Left kidney (tissue), 2 donors: Measurements from ENCODE around the gene PHLDA1. TPM values are rescaled to one million over a fixed set of nuclear protein-coding genes. Genes with fewer than 3 reads are reported as not detected.
"Not testable (repeated sequence)": the region's sequence is repeated elsewhere in the genome, so short reads cannot be mapped to it uniquely, and the experiment has no call there.

Source experiments
- DNase-seq: peaks from one replicate; pipeline ENCODE4 v3.0.0-alpha.2; 2013
- polyA plus RNA-seq: library from polyadenylated mRNA; unstranded; fragments of 120-200 nt; gene quantifications from one replicate; pipeline ENCODE4 v1.2.1, GENCODE V29; 2013; ENCODE audit not compliant: insufficient read length

The PHLDA1 gene
- polyA plus RNA-seq, 1 donor: 40.1 TPM

DNA sequence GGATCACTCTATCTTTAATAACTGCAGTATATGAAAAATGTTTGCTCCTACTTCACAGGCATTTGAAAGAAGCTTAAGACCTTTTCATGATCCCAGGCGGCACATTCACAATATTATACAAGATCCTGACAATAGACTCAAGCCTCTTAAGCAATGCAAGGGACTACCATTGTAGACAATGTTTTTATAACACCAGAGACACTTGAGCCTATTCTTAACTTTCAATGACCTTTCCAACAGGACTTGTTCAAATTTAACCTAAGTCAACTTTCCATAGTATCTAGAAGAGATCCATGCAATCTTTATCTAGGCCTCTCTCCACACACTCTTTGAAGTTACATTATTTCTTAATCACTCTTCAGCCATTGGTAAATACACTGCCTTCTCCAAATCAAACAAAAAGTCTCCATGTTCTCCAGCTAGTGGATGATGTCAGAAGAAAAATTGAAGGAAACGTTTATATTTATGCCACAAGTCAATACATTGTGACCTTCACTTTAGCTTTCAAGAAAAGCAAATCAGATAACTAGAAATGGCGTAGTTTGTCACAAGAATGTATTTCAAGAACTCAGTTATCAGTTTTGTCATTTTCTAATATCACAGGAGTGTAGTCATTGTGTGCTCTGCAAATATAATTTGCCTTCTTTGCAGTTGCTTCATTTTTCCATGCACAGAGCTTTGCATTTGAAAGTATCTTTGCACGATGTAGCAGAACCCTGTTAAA is 41.2 kb downstream of the PHLDA1 start:
- no peak for DNase-seq

DNA sequence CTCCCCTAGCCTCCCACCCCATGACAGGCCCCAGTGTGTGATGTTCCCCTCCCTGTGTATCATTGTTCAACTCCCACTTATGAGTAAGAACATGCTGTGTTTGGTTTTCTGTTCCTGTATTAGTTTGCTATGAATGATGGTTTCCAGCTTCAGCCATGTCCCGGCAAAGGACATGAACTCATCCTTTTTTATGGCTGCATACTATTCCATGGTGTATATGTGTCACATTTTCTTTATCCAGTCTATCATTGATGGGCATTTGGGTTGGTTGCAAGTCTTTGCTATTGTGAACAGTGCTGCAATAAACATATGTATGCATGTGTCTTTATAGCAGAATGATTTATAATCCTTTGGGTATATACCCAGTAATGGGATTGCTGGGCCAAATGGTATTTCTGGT is 43.9 kb downstream of the PHLDA1 start:
- not testable (repeated sequence) for DNase-seq

DNA sequence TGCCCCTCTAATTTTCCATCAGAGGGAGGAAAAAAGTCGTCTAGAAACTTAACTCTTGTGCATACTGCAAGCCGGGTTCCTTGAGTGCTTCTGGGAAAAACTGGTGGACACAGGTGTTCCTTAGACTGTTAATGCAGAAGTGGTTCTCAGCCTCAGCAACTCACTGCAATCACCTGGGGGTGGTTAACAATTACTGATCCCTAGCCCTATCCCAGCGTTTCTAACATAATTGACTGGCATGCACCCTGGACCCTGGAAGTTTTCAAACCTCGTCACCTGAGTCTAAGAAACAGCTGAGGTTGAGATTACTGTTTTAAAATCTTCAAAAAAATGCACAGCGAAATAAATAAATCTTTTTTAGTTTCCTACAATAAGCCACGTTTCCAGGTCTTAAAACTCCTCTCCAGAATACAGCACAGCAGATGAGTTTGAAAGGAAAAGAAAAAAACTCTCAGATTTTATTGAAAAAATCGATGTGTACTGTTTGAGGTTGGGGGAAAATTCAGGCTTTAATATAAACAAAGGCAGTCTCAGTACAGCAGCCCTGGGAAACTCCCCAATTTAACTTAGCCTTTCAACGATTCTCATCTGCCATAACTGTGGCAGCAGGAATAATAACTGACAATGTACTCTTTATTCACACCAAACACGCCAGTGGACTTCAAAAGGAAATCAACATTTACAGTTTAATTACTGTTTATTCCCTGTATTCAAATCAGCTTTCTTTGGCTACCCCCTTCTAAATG is 45.4 kb downstream of the PHLDA1 start:
- DNase-seq: no peak

DNA sequence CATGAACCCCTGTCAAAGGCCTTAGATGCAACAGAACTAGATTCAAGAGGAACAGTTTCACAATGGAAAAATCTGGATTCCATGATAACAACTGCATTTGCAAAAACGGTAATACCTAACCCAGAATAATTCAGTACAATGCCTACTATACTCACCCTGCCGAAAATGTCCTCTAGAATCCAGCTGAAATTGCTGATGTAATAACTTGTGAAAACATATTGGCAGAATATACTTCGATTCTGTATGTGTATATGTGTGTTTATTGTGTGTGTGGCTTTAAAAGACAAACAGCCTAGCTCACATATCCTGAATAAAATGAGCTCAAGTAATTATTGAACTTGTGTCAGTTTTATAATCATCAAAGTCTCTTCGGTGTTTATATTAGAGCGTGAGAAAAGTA is 46.0 kb downstream of the PHLDA1 start:
- DNase-seq: no peak

DNA sequence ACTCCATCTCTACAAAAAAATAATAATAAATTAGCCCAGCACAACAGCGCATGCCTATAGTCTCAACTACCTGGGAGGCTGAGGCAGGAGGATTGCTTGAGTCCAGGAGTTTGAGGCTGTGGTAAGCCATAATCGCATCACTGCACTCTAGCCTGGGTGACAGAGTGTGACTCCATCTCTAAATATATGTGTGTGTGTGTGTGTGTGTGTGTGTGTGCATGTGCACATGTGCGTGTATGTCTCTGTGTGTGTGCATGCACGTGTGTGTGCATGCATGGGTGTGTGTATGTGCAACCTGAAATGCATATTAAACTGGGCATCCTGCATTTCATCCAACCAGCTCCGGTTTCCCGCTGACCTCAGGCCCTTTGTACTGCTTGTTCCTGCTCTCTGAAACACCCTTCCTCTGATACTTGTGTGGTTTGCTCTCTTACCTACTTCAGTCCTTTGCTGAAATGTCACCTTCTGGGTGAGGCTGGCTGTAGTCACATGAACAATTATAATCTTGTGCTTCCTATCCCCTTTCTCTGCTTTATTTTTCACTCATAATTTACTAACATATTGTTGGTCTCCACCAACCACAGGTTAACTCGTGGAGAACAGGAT is 46.9 kb downstream of the PHLDA1 start:
- DNase-seq: no peak

DNA sequence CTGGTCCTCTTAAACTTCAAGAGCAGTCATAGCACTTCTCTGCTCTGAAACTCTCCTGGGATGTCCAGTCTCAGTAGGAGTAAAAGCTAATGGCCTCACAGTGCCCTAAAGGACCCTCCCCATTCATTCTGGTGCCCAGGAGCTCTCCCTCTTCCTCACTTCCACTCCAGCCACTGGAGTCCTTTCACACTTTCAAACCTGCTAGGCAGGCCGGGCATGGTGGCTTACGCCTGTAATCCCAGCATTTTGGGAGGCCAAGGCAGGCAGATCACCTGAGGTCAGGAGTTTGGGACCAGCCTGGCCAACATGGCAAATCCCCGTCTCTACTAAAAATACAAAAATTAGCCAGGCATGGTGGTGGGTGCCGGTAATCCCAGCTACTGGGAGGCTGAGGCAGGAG is 47.7 kb downstream of the PHLDA1 start:
- DNase-seq: not testable (repeated sequence)

DNA sequence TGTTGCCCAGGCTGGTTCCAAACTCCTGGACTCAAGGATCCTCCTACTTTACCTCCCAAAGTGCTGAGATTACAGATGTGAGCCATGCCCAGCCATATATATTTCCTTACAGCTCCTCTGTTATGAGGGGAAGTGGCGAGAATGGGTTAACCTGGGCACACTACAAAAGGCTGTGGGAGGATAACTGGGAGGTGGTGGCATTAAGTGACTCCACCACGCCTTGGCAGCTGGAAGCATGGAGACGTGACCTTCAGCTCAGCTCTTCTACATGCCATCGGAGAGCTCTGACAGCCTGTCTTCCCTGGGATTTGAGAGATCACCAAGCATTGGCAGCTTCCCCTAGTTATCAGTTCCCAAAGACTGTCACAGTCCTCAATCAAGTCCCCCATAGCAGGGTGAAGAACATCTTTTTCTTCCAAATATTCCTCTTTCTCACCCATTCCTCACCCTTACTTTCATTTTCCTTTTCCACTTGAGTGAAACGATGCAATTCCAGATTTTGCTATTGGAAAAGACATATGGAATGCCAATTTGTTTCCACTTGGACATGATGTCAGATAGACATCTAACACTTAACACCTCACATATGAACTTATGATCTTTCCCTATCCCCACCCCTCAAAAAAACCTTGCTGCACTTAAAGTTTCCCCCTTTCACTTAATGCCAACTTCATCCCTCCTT is 48.5 kb downstream of the PHLDA1 start:
- no peak for DNase-seq

DNA sequence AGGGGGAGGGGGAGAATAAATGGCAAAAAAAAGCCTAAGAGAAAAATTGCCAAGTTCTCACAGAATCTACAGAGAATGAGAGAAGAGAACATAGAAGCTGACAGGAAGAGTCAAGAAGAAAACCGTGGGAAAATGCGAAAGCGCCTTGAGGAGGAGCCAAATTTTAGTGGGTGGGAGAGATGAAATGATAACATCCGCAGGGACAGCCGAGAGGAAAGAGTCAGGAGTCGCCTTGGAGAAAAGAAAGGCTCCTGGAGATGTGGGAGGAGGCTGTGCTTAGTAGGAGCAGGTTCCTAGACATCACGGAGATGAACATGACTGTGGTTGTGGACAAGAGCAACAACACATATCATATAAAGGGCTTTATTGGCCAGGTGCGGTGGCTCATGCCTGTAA is 49.4 kb downstream of the PHLDA1 start:
- DNase-seq: no peak

DNA sequence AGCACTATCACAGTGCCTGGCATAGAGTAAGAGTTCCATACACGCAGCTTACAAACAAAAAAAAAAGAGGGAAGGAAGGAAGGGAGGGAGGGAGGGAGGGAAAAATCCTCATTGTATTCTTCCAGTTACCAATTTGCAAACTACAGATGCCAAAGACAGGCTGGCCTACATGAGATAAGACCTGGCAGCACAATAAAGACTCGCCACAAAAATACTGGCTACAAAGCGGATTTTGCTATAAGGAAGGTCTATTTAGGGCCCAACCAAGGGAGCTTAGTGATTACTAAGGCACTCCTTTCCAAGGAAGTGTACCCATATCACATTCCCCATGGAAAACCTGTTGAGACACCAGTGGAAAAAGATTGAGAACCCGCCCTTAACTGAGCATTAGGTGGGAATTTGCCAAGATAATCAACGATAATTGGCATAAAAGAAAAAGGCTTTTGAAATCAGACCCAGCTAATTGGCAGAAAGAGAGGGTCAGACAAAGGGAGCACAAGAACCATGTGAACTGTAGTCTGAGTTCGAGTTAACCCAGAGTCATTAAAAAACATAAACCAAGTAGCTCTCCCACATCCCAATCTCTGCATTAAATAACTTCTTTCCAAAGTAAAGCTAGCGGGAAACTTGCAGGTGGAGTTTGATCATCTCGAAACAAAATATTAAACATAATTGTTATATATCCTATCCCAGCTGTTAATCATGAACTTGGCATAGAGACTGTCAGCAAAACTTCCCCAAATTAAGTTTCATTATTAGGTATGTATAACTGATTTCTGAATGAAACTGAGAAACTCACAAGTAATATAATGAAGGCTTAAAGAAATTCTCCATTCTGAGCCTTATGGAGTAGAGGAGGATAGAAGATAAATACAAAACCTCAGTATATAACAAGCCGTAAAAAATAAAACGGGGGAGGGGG is 50.1 kb downstream of the PHLDA1 start:
- no peak for DNase-seq

DNA sequence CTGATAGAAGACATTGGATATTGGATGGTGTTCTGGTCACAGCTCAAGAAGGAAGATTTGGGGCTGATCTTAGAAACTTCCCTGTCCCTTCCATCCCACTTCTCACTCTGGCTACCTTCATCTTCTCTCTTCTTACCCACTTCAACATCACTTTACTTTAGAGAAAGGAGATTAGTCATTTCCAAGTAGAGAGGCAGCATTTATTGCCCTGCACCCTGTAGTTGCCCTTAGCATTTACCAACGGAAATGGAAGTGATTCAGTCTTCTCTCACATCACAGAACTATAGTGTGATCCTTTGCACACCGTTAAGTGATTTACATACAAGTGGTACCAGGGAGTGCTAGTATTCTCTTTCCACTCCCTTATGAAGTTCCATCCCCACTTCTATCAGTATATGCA is 52.4 kb downstream of the PHLDA1 start:
- no peak for DNase-seq

DNA sequence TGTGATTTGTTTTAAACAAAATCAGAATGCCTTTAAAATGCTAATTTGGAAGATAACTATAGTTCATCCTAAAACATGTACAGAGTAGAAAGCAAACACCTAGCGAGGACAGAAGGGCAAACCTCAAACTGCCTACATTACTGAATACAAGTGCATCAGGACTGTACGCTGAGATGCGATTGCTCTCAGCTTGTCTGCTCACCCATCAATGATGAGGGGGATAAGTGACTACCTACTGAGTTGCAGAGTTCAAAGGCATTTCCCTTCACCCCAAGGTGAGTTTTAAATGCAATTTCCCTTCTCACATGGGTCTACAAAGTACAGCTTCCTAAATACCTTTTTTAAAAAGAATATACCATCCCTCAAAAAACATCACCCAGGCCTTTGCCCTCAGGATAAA is 52.9 kb downstream of the PHLDA1 start:
- no peak for DNase-seq

DNA sequence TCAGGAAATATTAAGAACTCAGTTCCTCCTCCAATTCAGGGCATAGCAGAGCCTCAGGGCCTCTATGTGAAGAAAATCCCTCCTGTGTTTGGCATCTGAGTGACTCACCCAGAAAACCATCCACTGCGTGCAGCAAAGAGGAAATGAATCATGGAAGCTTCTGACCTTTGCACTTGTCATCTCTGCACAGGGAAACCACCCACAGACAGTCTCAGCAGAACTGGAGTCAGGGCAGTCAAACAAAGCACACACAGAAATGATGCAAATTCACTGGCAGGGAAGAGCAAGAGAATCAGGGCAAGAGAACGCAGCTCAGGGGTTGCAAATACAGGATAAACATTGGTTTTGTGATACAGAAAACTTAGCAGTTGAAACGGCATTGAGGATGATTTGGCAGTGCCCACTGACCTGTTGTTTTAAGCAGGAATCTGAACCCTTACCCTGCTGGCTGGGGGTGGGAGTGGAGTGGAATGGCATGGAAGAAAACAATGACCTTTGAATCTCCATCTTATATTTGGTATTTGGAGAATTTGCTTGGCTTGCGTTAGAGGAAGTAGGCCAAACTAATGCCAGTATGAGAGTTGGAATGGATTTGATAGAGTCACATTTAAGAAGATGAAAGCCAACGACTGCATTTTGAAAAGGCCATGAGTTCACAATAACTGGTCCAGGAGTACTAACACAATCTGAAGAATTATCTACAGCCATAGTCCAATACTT is 53.5 kb downstream of the PHLDA1 start:
- DNase-seq: peak; percentile 60

DNA sequence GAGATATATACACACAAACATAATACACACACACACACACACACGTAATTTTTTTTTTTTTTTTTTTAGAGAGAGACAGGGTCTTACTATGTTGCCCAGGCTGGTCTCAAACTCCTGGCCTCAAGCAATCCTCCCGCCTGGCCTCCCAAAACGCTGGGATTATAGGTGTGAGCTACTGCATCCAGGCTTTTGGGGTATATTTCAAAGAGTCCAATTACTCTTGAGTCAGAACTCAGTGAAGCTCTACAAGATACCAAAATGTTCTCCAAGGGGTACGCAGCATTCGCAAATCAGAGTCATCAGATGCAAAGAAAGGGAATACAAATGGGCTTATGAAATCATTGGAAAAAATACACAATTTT is 54.0 kb downstream of the PHLDA1 start:
- DNase-seq: no peak

DNA sequence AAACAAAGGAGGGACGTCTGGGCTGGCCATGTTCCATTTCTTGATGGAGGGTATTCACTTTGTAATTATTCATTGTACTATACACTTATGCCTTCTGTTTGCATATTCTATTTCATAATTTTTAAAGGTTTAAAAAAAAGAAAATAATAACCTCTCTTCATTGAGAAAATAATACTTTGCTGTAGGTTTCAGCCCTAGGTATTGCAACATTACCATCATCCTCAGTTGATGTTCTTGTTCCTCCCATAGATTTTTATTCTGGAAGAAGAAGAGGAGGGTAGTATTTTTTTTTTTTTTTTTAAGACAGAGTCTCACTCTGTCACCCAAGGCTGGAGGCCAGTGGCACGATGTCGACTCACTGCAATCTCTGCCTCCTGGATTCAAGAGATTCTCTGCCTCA is 54.7 kb downstream of the PHLDA1 start:
- no peak for DNase-seq

DNA sequence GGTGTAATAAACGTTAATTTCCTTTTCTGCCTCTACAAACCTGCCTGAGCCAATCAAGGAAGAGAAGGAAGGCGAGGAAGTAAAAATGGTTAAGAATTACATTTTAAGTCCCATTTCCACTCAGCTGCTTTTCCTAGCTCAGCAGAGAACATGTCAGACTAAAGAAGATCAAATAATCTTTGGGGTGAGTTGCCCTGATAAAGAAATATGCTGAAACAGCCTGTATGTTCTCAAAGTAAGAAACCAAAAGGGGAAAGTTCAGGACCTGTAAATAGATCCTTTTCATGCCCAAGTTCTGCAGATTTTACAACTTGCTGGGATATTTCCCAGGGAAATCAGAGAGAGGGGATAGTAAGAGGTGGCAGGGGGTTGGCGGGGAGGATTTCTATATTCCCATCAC is 55.5 kb downstream of the PHLDA1 start:
- no peak for DNase-seq

DNA sequence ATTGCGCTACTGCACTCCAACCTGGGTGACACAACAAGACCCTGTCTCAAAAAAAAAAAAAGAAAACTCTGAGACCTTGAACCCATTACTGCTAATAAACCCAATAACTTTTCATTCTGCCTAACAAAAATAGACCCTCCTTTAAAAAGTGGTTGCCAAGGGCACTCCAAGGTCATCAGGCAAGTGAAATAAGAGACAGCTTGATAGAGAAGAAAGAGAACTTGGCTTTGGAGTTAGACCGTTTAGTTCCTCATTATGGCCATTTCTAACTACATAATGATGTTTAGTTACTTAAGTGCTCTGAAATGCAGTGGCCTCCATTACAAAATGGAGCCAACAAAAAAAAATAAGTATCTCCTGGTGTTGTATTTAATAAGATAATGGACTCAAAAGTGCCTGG is 55.9 kb downstream of the PHLDA1 start:
- no peak for DNase-seq

Other genes starting within 250 kb of the PHLDA1 start
- 994 TPM for gene NAP1L1, start 52.9 kb upstream of the PHLDA1 start, polyA plus RNA-seq